NOMO-1 (cell line): ENCODE data around the gene TRIM44.
"Not testable (repeated sequence)": the region's sequence is repeated elsewhere in the genome, so short reads cannot be mapped to it uniquely, and the experiment has no call there.

Source experiments
- DNase-seq, 2 experiments: peaks; one replicate each; lab custom pipeline; 2025; ENCODE audit not compliant: unreplicated experiment in 2 of 2; lab: John Stamatoyannopoulos, UW

Gene TRIM44

DNA sequence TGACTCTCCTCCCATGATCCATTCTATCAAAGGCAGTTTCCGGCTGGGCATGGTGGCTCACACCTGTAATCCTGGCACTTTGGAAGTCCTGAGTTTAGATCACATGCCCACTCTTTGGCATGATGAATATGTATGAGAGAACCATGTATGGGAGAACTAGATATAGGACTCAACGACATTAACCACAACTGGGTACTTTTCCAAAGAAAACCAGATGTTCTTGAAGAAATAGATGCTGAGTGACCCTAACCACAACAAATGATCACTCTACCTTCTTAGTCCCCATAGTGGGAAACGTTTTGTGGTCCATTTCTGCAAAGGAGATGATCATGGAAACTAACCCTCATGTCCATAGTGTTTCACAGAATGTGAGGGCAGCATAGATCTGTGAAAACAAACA lies 30.7 kb upstream of the TRIM44 start:
- no peak for DNase-seq

GRCh38 chr11:35632301-35632700 lies 30.3 kb upstream of the TRIM44 start:
- DNase-seq, result no peak

GRCh38 chr11:35633827-35634423 lies 28.6 kb upstream of the TRIM44 start:
- no peak for DNase-seq

- DNase-seq, result no peak
Observed at GRCh38 chr11:35635933-35636332, 26.6 kb upstream of the TRIM44 start.

GRCh38 chr11:35639591-35640179 lies 22.9 kb upstream of the TRIM44 start:
- no peak for DNase-seq

- no peak for DNase-seq
Observed at GRCh38 chr11:35641171-35641897, 21.2 kb upstream of the TRIM44 start.

DNA sequence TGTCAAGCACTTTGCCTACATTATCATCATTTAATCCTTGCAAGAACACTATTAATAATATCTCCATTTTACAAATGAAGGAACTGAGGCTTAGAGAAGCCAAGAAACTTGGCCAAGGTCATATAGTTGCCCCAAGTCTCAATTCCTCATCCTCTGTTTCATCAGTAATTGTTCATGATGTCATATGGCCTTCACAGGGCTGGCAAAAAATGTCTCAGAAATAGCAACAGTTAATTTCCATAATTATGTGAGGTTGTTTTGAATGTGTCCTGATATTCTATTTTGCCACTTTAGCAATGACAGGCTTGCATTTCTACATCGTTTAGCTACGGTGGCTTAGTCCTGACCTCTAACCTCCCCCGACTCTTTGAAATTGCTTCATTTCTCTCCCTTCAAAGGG lies 20.6 kb upstream of the TRIM44 start:
- no peak for DNase-seq

DNA sequence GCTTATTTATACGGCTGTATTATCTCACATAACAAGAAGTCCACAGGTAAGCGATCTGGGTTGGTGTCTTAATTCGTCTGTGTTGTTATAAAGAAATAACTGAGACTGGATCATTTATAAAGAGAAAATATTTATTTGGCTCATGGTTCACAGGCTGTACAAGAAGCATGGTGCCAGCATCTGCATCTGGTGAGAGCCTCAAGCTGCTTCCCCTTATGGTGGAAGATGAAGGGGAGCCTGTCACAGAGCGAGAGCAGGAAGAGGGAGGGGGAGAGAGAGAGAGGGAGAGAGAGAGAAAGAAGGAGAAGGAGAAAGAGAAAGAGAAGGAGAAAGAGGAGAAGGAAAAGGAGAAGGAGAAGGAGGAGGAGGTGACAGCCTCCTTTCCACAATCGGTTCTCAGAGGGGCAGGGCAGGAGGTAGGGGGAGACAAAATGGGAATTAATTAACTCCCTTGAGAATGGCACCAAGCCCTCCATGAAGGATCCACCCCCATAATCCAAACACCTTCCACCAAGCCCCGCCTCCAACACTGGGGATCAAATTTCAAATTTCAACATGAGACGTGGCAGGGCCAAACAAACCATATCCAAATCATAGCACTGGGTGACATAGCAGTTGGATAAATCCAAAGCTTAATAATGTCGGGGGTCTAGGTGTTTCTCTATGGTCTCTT lies 15.0 kb upstream of the TRIM44 start:
- no peak for DNase-seq

GRCh38 chr11:35650006-35650405 lies 12.6 kb upstream of the TRIM44 start:
- no peak for DNase-seq

- no peak for DNase-seq
Observed at GRCh38 chr11:35650467-35650866, 12.1 kb upstream of the TRIM44 start.

- no peak for DNase-seq
Observed at GRCh38 chr11:35651263-35651662, 11.3 kb upstream of the TRIM44 start.

- not testable (repeated sequence) for DNase-seq
Observed at GRCh38 chr11:35652786-35653185, 9.8 kb upstream of the TRIM44 start.

GRCh38 chr11:35654711-35655110 lies 7.9 kb upstream of the TRIM44 start:
- DNase-seq, result no peak

GRCh38 chr11:35655254-35655653 lies 7.3 kb upstream of the TRIM44 start:
- no peak for DNase-seq

DNA sequence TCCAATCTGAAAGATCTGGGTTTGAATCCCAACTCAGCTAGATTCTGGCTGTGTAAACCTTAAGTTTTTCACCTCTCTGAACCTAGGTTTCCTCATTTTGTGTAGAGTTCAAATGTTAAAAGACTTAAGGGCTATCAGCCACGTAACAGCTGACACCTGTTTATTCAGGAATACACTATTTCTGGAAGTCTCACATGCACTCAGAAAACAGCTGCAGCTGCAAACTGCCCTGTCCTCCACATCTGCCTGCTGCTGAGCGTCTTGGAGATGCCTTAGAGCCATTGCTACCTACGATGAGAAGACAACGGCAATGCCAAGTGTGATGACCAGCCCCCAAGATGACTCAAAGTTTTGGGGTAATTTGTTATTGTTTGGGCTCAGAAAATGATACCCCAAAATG lies 6.7 kb upstream of the TRIM44 start:
- no peak for DNase-seq

DNA sequence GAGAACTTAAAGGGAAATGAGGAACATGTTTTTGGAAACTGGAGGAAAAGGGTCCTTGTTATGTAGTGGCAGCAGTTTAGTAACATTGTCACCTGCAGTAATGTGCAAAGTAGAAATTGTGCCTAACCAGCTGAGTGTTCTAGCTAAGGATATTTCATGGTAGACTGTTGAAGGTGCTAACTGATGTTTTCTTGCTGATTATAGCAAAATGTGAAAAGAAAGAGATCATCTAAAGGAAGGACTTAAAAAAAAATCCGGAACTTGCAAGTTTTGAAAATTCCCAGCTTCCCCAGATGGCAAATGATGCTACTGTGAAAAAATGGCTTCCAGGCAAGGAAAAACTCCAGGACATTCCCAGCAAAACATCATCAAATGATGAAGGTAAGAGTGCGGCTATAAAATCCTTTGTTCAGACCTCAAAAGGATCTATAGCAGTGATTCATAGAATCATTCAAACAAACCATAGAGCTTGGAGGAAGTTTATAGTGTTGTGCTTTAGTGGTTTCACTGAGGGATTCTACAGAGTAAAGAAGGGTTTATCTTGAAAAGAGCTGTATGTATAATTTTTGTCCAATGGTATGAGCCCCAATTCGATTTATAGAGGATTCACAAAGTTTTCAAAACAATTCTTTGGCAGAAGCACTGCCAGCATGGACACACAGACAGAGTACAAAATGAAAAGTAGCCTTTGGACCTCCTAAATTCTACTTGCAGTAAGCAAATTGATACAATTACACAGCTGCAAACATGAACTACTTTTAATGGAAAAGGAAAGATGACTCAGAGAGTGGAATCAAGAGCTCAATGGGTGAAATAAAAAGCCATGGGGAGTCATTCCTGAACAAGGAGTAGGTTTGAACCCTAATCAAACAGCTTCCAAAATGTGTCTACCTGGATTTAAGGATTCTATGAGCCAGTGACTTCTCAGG lies 4.3 kb upstream of the TRIM44 start:
- no peak for DNase-seq

- DNase-seq, result no peak
Observed at GRCh38 chr11:35661534-35661933, 1.0 kb upstream of the TRIM44 start.

DNA sequence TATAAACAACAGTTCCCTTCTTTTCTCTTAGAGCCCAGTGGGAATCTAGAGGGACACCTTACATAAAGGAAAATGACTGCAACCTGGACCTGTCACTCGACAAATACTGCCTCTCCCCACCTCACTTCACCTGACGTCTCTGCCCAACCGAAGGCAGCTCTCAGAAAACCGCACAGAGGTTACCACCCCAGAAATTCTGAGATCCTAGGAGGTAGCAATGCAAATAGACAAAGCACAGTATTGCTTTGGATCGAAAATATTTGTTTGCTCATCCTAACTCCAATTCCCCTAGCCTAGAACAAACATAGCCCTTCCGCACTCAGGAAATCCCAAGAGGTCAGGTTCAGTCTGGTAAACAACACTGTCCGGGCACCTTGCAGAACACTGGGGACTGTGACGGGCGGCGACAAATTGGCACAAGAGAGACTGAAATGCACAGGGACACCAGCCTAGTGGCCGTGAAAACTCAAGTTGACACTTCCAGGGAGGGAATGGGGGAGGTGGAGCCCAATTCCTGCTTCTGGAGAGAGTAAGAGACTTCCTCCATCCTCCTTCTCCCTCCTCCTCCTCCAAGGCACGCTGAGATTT lies 420 bp upstream of the TRIM44 start:
- DNase-seq, result peak; percentile 48 to 67

GRCh38 chr11:35663408-35663702 lies 780 bp downstream of the TRIM44 start:
- DNase-seq, result no peak

- DNase-seq, result no peak
Observed at GRCh38 chr11:35664977-35665441, 2.4 kb downstream of the TRIM44 start.
